HEK293 (cell line): ENCODE measurements around the gene DCUN1D2.

Experiments
- CTCF ChIA-PET: fragments of 350-600 bp; formaldehyde crosslinking; extraction: SDS; loops from one replicate; lab custom pipeline; 2021; ENCODE audit warnings: antibody characterized with exemption; lab: Yijun Ruan, JAX
- POLR2A ChIA-PET: fragments of 300-600 bp; formaldehyde crosslinking; extraction: SDS; loops from one replicate; lab custom pipeline; 2020; ENCODE audit warnings: antibody characterized with exemption, inconsistent platforms; lab: Yijun Ruan, JAX
- H3K27ac ChIP-seq: fragments of 200-500 bp; sonication (Bioruptor generic); 2 replicates; pipeline ENCODE4 v1.5.1; 2014; ENCODE audit warnings: low read depth, low read length, control low read depth, inconsistent platforms; ENCODE audit errors: extremely low read depth
- H3K36me3 ChIP-seq, 2 experiments: fragments of 200-500 bp in 1 of 2; sonication (Bioruptor generic) in 1 of 2; 1 replicate in 1 of 2; 2 replicates in 1 of 2; pipeline ENCODE4 v1.5.1; 2014 to 2017; ENCODE audit warnings: inconsistent platforms in 2 of 2, low read length in 2 of 2; ENCODE audit not compliant: control insufficient read depth in 2 of 2, insufficient read depth in 1 of 2
- H3K4me1 ChIP-seq: fragments of 200-500 bp; sonication (Bioruptor generic); 2 replicates; pipeline ENCODE4 v1.5.1; 2014; ENCODE audit warnings: mild to moderate bottlenecking, low read length, inconsistent platforms; ENCODE audit not compliant: control insufficient read depth, insufficient read depth
- H3K4me3 ChIP-seq: 2 replicates; pipeline ENCODE4 v1.5.1; 2011; ENCODE audit warnings: low read depth, mild to moderate bottlenecking, control low read depth, low read length, moderate library complexity
- H3K9me3 ChIP-seq: fragments of 200-500 bp; sonication (Bioruptor generic); 2 replicates; pipeline ENCODE4 v1.5.1; 2014; ENCODE audit warnings: low read depth, low read length, inconsistent platforms; ENCODE audit not compliant: control insufficient read depth, insufficient read depth
- BCL11B ChIP-seq: fragments of 450-650 bp; formaldehyde crosslinking; IDR thresholded peaks from 2 replicates; pipeline ENCODE4 v1.5.1; 2016; ENCODE audit warnings: low read depth, missing biosample characterization, missing genetic modification characterization
- FEZF1 ChIP-seq: fragments of 450-650 bp; formaldehyde crosslinking; IDR thresholded peaks from 2 replicates; pipeline ENCODE4 v1.5.1; 2016; ENCODE audit warnings: missing biosample characterization, missing genetic modification characterization
- HOXA7 ChIP-seq: sonication (generic); formaldehyde crosslinking; IDR thresholded peaks from 2 replicates; pipeline ENCODE4 v1.8.1; 2022; ENCODE audit warnings: missing genetic modification reagents, borderline replicate concordance
- KLF10 ChIP-seq: fragments of 450-650 bp; IDR thresholded peaks from 2 replicates; pipeline ENCODE4 v1.5.1; 2018; ENCODE audit warnings: missing biosample characterization, mild to moderate bottlenecking, missing genetic modification characterization
- KLF16 ChIP-seq: fragments of 450-650 bp; formaldehyde crosslinking; IDR thresholded peaks from 2 replicates; pipeline ENCODE4 v1.5.1; 2017; ENCODE audit warnings: missing biosample characterization, missing genetic modification characterization
- KLF17 ChIP-seq: fragments of 450-650 bp; formaldehyde crosslinking; IDR thresholded peaks from 2 replicates; pipeline ENCODE4 v1.5.1; 2016; ENCODE audit warnings: missing biosample characterization, missing genetic modification characterization
- REST ChIP-seq: fragments of 450-650 bp; formaldehyde crosslinking; IDR thresholded peaks from 2 replicates; pipeline ENCODE4 v1.5.1; 2016; ENCODE audit warnings: missing biosample characterization, missing genetic modification characterization
- SCRT1 ChIP-seq: fragments of 450-650 bp; formaldehyde crosslinking; IDR thresholded peaks from 2 replicates; pipeline ENCODE4 v1.5.1; 2016; ENCODE audit warnings: missing biosample characterization, missing genetic modification characterization, borderline replicate concordance
- SP3 ChIP-seq: fragments of 450-650 bp; formaldehyde crosslinking; IDR thresholded peaks from 2 replicates; pipeline ENCODE4 v1.5.1; 2016; ENCODE audit warnings: missing biosample characterization, missing genetic modification characterization
- ZBTB20 ChIP-seq: fragments of 450-650 bp; formaldehyde crosslinking; IDR thresholded peaks from 2 replicates; pipeline ENCODE4 v1.5.1; 2016; ENCODE audit warnings: missing biosample characterization, missing genetic modification characterization
- ZNF133 ChIP-seq: fragments of 450-650 bp; formaldehyde crosslinking; IDR thresholded peaks from 2 replicates; pipeline ENCODE4 v1.5.1; 2016; ENCODE audit warnings: missing biosample characterization, missing genetic modification characterization
- ZNF155 ChIP-seq: fragments of 450-650 bp; formaldehyde crosslinking; IDR thresholded peaks from 2 replicates; pipeline ENCODE4 v1.5.1; 2016; ENCODE audit warnings: missing biosample characterization, missing genetic modification characterization
- ZNF324 ChIP-seq: fragments of 450-650 bp; formaldehyde crosslinking; IDR thresholded peaks from 2 replicates; pipeline ENCODE4 v1.5.1; 2016; ENCODE audit warnings: missing biosample characterization, missing genetic modification characterization
- ZNF366 ChIP-seq: fragments of 450-650 bp; formaldehyde crosslinking; conservative IDR thresholded peaks from 2 replicates; pipeline ENCODE4 v1.5.1; 2016; ENCODE audit warnings: missing biosample characterization, missing genetic modification characterization
- ZNF473 ChIP-seq: fragments of 450-650 bp; formaldehyde crosslinking; IDR thresholded peaks from 2 replicates; pipeline ENCODE4 v1.5.1; 2017; ENCODE audit warnings: missing biosample characterization, missing genetic modification characterization
- ZNF530 ChIP-seq: fragments of 450-650 bp; formaldehyde crosslinking; IDR thresholded peaks from 2 replicates; pipeline ENCODE4 v1.5.1; 2016; ENCODE audit warnings: low read depth, missing biosample characterization, missing genetic modification characterization
- ZNF548 ChIP-seq: fragments of 450-650 bp; formaldehyde crosslinking; IDR thresholded peaks from 2 replicates; pipeline ENCODE4 v1.5.1; 2016; ENCODE audit warnings: missing biosample characterization, missing genetic modification characterization
- ZNF585B ChIP-seq: fragments of 450-650 bp; formaldehyde crosslinking; IDR thresholded peaks from 2 replicates; pipeline ENCODE4 v1.5.1; 2016; ENCODE audit warnings: missing biosample characterization, missing genetic modification characterization
- ZNF596 ChIP-seq: fragments of 450-650 bp; IDR thresholded peaks from 2 replicates; pipeline ENCODE4 v1.5.0; 2018; ENCODE audit warnings: missing biosample characterization, mild to moderate bottlenecking, missing genetic modification characterization, moderate library complexity
- ZNF600 ChIP-seq: fragments of 450-650 bp; formaldehyde crosslinking; IDR thresholded peaks from 2 replicates; pipeline ENCODE4 v1.5.1; 2016; ENCODE audit warnings: missing biosample characterization, missing genetic modification characterization
- ZNF610 ChIP-seq: fragments of 450-650 bp; formaldehyde crosslinking; IDR thresholded peaks from 2 replicates; pipeline ENCODE4 v1.5.1; 2016; ENCODE audit warnings: missing biosample characterization, missing genetic modification characterization, borderline replicate concordance
- ZNF785 ChIP-seq: fragments of 450-650 bp; formaldehyde crosslinking; IDR thresholded peaks from 2 replicates; pipeline ENCODE4 v1.5.1; 2016; ENCODE audit warnings: missing biosample characterization, missing genetic modification characterization
- TF ChIP-seq, protein P1 (sequence below): fragments of 450-650 bp; formaldehyde crosslinking; IDR thresholded peaks from 2 replicates; pipeline ENCODE4 v1.5.1; 2016; ENCODE audit warnings: missing biosample characterization, missing genetic modification characterization
- TF ChIP-seq, protein P2 (sequence below): IDR thresholded peaks from 2 replicates; pipeline ENCODE4 v1.6.1; 2011; ENCODE audit warnings: mild to moderate bottlenecking, low read depth, low read length, borderline replicate concordance

DCUN1D2 gene

DNA sequence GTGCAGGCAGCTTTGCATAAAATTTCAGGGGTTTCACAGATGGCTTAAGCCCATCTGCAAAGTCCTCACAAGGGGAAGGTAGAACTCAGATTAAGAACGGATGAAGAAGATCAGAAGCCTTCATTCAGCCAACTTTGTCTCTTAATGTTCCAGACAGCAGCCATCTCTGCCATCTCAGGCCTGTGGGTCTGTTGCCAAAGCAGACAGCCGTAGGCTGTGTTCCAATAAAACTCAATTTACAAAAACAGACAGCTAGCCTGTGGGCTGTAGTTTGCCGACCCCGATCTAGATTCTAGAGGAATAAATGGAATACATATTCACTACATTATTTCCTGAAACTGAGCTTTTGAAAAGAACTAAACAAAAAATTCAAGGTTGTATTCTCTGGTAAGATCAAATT is 3.8 kb downstream of the DCUN1D2 start (continued):
- TF ChIP-seq BCL11B (tag by site-specific recombination) (no peak), ZNF610 (tag by site-specific recombination) (no peak), ZNF548 (tag by site-specific recombination) (no peak), FEZF1 (no peak), ZBTB20 (tag by site-specific recombination) (no peak), ZNF155 (tag by site-specific recombination) (no peak), ZNF530 (tag by site-specific recombination) (no peak), ZNF133 (tag by site-specific recombination) (no peak), ZNF324 (tag by site-specific recombination) (no peak)
- TF ChIP-seq, protein P1, sequence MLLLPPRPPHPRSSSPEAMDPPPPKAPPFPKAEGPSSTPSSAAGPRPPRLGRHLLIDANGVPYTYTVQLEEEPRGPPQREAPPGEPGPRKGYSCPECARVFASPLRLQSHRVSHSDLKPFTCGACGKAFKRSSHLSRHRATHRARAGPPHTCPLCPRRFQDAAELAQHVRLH, result no peak

DNA sequence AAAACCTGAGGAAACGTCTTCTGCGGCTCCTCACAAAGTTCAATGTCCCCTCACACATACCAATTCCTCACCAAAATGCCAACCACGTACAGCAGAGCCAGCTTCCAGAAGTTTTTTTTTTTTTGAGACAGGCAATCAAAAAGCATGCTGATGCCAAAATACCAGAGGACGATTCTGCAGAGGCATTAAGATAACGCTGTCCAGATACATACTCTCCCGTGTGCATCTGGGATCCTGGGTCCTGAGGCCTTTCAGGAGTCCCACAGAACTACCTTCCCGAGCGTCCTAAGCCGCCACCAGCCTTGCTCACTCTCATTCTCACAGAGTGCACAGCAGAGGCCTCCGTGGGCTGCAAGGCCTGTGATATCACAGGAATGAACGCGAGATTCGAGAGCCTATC is 5.0 kb downstream of the DCUN1D2 start:
- H3K9me3 ChIP-seq, result no peaks in the 10 kb centered on the region
- H3K36me3 ChIP-seq, result peaks cover 0 to 5% of the 10 kb centered on the region in 2 experiments; a peak in 1 of 3 replicates
- POLR2A ChIA-PET, result no interaction called here
- H3K4me3 ChIP-seq, result no peak overlapping the region
- peaks cover 8% of the 10 kb centered on the region for H3K4me1 ChIP-seq
- CTCF ChIA-PET, result interaction anchor here (0.6 kb wide), 1 partner anchor 457 kb away, joined by 4 read pairs; no protein-coding TSS in a partner anchor
- H3K27ac ChIP-seq, result no peak overlapping the region
- TF ChIP-seq ZNF600 (tag by site-specific recombination) (no peak), HOXA7 (no peak), KLF16 (tag by site-specific recombination) (no peak), SP3 (tag by site-specific recombination) (no peak), ZNF785 (no peak), ZNF366 (tag by site-specific recombination) (no peak), REST (no peak), SCRT1 (tag by site-specific recombination) (no peak), ZNF596 (tag by site-specific recombination) (no peak), ZNF473 (no peak), KLF17 (no peak), KLF10 (tag by site-specific recombination) (no peak), ZNF585B (no peak)
- TF ChIP-seq, protein P2, sequence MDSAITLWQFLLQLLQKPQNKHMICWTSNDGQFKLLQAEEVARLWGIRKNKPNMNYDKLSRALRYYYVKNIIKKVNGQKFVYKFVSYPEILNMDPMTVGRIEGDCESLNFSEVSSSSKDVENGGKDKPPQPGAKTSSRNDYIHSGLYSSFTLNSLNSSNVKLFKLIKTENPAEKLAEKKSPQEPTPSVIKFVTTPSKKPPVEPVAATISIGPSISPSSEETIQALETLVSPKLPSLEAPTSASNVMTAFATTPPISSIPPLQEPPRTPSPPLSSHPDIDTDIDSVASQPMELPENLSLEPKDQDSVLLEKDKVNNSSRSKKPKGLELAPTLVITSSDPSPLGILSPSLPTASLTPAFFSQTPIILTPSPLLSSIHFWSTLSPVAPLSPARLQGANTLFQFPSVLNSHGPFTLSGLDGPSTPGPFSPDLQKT, result no peak
